Measurements from ENCODE around the gene ACADVL. TPM values are rescaled to one million over a fixed set of nuclear protein-coding genes. Genes with fewer than 3 reads are reported as not detected.

The ACADVL gene
- total RNA-seq, 1 donor from 2014 or later, result 354 TPM

DNA sequence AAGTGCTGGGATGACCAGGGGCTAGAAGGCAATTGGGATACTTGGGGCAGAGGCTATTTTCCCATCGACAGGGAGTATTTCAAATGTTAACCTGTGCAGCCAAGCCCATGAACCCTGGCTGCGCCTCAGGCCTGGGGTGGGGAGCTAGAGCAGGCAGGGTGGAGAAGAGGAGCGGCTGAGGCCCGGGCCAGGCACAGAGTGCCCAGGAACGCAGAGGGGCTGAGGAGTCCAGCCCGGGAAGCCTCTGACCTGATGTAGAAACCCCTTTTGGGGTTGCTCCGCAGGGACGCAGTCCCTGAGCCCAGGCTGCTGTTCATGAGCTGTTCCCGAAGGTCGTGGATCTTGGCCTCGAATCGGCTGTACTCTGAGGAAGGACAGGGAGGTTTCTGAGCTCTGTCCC lies 23.8 kb upstream of the ACADVL start:
- Mint-ChIP-seq H3K27ac (ENCODE audit: unreplicated experiment) (no peak overlapping the region), H3K27me3 (ENCODE audit: unreplicated experiment) (no peaks in the 10 kb centered on the region), H3K36me3 (ENCODE audit: unreplicated experiment) (peaks cover 19% of the 10 kb centered on the region), H3K9me3 (ENCODE audit: unreplicated experiment) (no peaks in the 10 kb centered on the region), H3K4me3 (ENCODE audit: unreplicated experiment) (no peak overlapping the region), H3K4me1 (ENCODE audit: unreplicated experiment) (no peaks in the 10 kb centered on the region)
- TF ChIP-seq, protein P1, sequence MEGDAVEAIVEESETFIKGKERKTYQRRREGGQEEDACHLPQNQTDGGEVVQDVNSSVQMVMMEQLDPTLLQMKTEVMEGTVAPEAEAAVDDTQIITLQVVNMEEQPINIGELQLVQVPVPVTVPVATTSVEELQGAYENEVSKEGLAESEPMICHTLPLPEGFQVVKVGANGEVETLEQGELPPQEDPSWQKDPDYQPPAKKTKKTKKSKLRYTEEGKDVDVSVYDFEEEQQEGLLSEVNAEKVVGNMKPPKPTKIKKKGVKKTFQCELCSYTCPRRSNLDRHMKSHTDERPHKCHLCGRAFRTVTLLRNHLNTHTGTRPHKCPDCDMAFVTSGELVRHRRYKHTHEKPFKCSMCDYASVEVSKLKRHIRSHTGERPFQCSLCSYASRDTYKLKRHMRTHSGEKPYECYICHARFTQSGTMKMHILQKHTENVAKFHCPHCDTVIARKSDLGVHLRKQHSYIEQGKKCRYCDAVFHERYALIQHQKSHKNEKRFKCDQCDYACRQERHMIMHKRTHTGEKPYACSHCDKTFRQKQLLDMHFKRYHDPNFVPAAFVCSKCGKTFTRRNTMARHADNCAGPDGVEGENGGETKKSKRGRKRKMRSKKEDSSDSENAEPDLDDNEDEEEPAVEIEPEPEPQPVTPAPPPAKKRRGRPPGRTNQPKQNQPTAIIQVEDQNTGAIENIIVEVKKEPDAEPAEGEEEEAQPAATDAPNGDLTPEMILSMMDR (IDR thresholded peaks at IDR 0.05), result no peak
- DNase-seq (ENCODE audit: extremely low spot score, unreplicated experiment), result no peak

DNA sequence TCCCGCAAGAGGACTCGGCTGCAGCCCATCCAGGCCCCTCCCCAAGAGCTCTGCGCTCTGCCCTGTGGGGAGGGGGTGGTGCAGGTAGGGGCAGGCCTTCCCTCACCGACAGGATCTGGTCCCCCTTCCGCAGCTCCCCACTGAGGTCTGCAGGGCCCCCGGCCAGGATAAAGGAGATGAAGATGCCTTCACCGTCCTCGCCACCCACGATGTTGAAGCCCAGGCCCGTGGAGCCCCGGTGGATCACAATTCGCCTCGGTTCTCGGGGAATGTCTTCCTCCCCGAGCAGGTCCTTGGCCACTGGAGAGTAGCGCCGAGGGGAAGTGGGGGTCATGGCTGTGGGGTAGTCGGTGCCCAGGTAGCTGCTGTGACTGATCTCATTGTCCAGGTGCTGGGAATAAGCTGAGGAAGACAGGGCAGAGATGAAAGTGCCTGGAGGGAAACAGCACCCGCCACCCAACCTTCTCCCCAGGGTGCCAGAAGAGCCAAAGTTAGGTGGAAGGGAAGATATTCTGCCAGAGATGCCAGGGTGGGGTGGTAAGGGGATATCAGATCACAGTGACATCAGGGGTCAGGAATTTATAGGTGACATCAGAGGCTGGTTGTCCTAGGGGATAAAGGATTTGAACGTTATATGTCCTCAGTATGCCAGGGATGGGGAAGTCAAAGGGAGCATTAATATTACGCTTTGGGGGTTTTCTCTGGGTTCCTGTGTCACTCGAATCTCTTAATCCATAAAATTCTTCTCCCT lies 22.9 kb upstream of the ACADVL start:
- Mint-ChIP-seq H3K4me3 (ENCODE audit: unreplicated experiment) (no peak overlapping the region), H3K36me3 (ENCODE audit: unreplicated experiment) (peaks cover 21% of the 10 kb centered on the region), H3K27ac (ENCODE audit: unreplicated experiment) (no peak overlapping the region), H3K27me3 (ENCODE audit: unreplicated experiment) (no peaks in the 10 kb centered on the region), H3K4me1 (ENCODE audit: unreplicated experiment) (no peaks in the 10 kb centered on the region), H3K9me3 (ENCODE audit: unreplicated experiment) (no peaks in the 10 kb centered on the region)
- TF ChIP-seq, protein P1 (IDR thresholded peaks at IDR 0.05), result no peak
- DNase-seq (ENCODE audit: extremely low spot score, unreplicated experiment), result no peak

DNA sequence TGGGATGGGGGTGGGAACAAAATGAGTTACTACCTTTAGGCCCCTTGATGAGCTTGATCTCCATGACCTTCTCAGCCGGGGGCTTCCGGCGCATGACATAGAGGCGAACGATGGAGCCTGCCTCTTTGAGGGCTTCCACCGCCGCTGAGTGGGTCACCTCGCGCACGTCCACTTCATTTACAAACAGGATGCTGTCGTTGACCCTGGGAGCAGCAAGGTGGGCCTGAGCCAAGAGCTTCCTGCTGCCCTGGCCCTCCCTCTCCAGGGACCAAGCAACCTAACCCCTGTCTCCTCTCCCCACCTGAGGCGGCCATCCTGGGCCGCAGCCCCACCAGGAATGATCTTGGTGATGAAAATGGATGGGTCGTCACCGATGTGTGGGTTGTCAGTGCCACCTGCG lies 16.3 kb upstream of the ACADVL start:
- no peaks in the 10 kb centered on the region for H3K27me3 Mint-ChIP-seq (ENCODE audit: unreplicated experiment)
- no peaks in the 10 kb centered on the region for H3K9me3 Mint-ChIP-seq (ENCODE audit: unreplicated experiment)
- TF ChIP-seq, protein P1 (IDR thresholded peaks at IDR 0.05), result no peak
- H3K4me1 Mint-ChIP-seq (ENCODE audit: unreplicated experiment), result peaks cover 16% of the 10 kb centered on the region
- DNase-seq (ENCODE audit: extremely low spot score, unreplicated experiment), result no peak
- peaks cover 13% of the 10 kb centered on the region for H3K36me3 Mint-ChIP-seq (ENCODE audit: unreplicated experiment)
- H3K4me3 Mint-ChIP-seq (ENCODE audit: unreplicated experiment), result no peak overlapping the region
- no peak overlapping the region for H3K27ac Mint-ChIP-seq (ENCODE audit: unreplicated experiment)

DNA sequence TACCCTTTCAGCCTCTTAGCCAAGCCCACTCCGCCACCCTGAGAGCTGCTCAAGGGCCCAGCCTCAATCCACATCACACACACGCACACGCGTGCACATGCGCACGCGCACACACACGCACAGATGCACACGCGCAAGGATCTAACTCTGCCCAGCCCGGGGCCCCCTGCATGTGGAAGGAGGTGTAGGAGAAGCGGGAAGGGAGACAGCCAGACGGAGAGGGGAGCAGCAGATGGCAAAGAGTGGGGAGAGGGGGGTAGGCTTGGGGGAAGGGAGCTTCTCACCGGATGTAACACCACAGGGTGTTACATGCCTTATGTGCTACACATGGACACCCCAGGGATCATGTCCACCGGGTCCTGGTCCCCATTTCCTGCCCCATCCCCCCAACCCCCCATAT lies 15.4 kb upstream of the ACADVL start:
- peak overlapping the region; percentile 70 for H3K4me3 Mint-ChIP-seq (ENCODE audit: unreplicated experiment)
- H3K27me3 Mint-ChIP-seq (ENCODE audit: unreplicated experiment), result no peaks in the 10 kb centered on the region
- no peak for DNase-seq (ENCODE audit: extremely low spot score, unreplicated experiment)
- H3K27ac Mint-ChIP-seq (ENCODE audit: unreplicated experiment), result peak overlapping the region; percentile 89
- H3K4me1 Mint-ChIP-seq (ENCODE audit: unreplicated experiment), result peaks cover 16% of the 10 kb centered on the region
- H3K9me3 Mint-ChIP-seq (ENCODE audit: unreplicated experiment), result no peaks in the 10 kb centered on the region
- H3K36me3 Mint-ChIP-seq (ENCODE audit: unreplicated experiment), result peaks cover 13% of the 10 kb centered on the region
- TF ChIP-seq, protein P1 (IDR thresholded peaks at IDR 0.05), result no peak

DNA sequence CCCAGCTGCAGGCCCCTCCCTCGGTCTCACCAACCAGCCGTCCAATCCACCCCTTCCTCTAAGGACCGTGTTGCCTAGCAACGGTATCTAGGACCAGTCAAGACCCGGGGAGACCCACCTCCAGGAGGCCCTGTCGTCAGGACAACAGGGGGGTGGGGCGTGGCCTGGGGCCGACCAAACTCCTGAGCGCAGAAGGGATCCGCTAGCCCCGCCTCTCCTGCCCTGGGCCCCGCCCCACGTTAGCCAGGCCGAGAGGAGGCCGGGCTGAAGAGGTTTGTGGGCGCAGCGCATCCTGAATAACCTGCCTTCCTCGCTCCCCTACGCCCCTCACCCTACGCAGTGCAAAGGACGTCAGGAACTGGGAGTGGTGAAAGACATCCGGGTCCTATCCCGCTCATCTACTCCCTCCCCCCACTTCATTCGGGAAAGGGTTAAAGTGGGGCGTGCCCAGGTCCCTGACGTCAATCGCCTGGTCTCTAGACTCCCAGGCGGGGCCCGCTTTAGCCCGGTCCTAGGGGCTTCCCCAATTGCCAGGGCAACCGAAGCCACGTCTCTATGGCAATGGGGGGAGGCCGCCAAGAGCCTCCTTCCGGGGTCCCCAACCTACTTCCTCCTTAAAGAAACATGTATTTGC lies 14.8 kb upstream of the ACADVL start:
- Mint-ChIP-seq H3K36me3 (ENCODE audit: unreplicated experiment) (peaks cover 13% of the 10 kb centered on the region), H3K4me3 (ENCODE audit: unreplicated experiment) (peak overlapping the region; percentile 70), H3K4me1 (ENCODE audit: unreplicated experiment) (peaks cover 16% of the 10 kb centered on the region), H3K27me3 (ENCODE audit: unreplicated experiment) (no peaks in the 10 kb centered on the region), H3K27ac (ENCODE audit: unreplicated experiment) (peak overlapping the region; percentile 89), H3K9me3 (ENCODE audit: unreplicated experiment) (no peaks in the 10 kb centered on the region)
- DNase-seq (ENCODE audit: extremely low spot score, unreplicated experiment), result peak; percentile 90
- TF ChIP-seq, protein P1 (IDR thresholded peaks at IDR 0.05), result no peak

All from osteocyte (in vitro differentiated cells).